HG03575 (cell line): Measurements from ENCODE around the gene DDX47.
"Not testable (repeated sequence)": the region's sequence is repeated elsewhere in the genome, so short reads cannot be mapped to it uniquely, and the experiment has no call there.

Experiments
- ATAC-seq: cut with Tn5 transposase; IDR thresholded peaks from one replicate; pipeline ENCODE4 v1.9.1; 2021; ENCODE audit not compliant: unreplicated experiment, insufficient number of reproducible peaks, low FRiP score; ENCODE audit errors: extremely low read depth

DDX47 gene

GRCh38 chr12:12796171-12796570, 17.0 kb upstream of the DDX47 start:
- no peak for ATAC-seq

DNA sequence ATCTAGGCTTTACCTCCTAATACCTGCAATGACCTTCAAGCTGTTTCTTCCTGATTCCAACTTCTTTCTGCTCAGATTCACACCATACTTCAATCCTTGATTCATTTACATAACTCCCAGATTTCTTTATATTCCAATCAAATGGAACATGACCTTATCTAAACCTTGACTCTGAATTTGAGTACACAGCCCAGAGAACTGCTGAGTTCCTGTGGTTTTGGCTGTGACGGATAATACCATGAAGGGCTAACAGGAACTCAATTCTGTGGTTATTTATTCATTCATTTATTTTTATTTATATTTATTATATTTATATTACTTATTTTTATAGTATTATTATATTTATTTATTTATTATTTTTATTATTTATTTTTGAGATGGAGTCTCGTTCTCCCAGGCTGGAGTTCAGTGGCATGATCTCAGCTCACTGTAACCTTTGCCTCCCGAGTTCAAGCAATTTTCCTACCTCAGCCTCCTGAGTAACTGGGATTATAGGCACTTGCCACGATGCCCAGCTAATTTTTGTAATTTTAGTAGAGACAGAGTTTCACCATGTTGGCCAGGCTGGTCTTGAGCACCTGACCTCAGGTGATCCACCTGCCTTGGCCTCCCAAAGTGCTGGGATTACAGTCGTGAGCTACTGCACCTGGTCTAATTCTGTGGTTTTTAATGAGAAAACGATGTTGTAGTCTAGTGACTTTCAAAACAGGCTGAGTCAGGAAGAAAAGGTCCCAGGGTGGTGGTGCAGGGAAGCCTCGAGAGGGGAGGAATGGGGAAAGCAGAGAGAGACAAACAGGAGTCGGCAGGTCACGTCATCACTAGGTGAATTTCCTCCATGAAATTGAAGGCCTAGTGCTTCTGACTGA, 16.0 kb upstream of the DDX47 start:
- ATAC-seq = no peak

DNA sequence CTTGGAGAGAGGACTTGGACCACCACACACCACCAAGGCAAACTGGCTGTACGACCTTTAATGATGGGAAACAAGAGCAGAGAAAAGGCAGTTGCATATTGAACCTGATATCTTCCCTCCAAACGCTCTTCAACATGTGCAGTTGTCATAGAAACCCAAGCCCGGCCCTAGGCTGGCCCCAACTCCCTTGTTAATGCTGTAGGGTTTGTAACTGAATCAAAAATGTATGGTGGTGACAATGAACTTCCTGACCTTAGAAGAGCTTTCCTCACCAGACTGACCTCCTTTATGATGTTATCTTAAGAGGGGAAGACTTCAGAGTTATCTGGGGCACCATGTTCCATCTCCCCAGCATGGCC, 15.4 kb upstream of the DDX47 start:
- ATAC-seq = no peak

- ATAC-seq = no peak
Observed at GRCh38 chr12:12798480-12798879, 14.7 kb upstream of the DDX47 start.

DNA sequence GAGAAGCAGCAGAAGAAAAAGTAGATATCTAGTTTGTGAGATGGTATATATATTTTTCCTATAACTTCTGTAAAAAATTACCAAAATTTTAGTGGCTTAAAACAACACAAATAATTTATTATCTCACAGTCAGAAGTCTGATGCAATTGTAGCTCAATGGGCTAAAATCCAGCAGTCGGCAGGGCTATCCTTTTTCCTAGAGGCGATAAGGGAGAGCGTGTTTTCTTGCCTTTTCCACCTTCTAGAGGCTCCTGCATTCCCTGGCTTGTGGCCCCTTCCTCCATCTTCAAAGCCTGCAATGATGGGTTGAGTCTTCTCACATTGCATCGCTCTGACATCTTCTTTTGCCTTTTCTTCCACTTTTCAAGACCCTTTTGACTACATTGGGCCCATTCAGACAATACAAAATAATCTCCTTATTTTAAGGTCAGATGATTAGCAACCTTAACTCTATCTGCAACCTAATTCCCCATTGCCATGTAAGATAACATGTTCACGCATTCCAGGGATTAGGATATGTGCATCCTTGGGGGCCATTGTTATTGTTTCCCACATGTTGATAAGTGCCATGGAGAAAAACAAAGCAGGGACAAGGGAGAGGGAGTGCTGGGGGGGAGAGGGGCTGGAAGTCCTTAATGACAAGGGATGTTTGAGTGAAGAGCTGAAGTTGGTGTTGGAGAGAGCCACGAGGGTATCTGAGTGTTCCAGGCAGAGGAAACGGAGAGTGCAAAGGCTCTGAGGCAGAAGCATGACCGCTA, 13.8 kb upstream of the DDX47 start:
- ATAC-seq = no peak

DNA sequence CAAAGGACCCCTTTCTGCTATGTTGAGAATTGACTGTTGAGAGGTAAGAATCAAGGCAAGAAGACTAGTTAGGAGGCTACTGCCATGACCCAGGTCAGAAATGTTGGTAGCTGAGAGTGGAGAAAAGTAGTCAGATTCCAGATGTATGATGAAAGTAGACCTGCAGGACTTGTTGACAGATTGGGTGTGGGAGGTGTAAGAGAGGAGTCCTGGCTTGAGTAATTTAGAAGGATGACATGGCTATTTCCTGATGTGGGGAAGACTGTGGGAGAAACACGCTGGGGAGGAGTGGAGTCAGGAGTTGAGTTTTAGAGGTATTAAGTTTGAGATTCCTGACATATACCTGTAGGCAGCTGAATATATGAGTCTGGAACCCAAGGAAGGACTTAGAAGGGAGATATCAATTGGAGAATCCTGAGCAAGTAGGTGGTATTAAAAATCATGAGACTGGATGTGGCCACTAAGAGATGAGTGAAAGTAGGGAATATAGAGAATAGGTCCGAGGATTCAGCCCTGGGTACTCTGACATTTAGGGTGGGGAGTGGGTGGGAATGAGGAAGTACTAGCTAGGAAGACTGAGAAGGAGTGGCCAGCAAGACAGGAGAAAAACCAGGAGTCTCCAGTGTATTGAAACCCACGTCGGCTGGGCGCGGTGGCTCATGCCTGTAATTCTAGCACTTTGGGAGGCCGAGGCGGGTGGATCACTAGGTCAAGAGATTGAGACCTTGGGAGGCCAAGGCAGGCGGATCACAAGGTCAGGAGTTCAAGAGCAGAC, 12.6 kb upstream of the DDX47 start:
- no peak for ATAC-seq

- not testable (repeated sequence) for ATAC-seq
Observed at GRCh38 chr12:12801656-12802055, 11.5 kb upstream of the DDX47 start.

- ATAC-seq = peak; percentile 76
Observed at GRCh38 chr12:12803186-12803585, 10.0 kb upstream of the DDX47 start.

GRCh38 chr12:12804011-12804410, 9.1 kb upstream of the DDX47 start:
- no peak for ATAC-seq

GRCh38 chr12:12804432-12804886, 8.7 kb upstream of the DDX47 start:
- ATAC-seq = no peak

- no peak for ATAC-seq
Observed at GRCh38 chr12:12806784-12807516, 6.2 kb upstream of the DDX47 start.

DNA sequence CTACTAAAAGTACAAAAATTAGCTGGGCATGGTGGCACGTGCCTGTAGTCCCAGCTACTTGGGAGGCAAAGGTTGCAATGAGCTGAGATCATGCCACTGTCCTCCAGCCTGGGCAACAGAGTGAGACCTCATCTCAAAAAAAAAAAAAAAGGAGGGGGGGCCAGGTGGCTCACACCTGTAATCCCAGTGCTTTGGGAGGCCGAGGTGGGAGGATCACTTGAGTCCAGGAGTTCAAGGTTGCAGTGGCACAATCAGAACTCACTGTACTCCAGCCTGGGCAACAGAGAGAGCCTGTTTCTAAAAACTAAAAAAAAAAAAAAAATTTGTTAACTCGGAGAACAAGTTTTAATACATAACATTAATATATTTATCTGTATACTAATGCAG, 5.6 kb upstream of the DDX47 start:
- not testable (repeated sequence) for ATAC-seq

DNA sequence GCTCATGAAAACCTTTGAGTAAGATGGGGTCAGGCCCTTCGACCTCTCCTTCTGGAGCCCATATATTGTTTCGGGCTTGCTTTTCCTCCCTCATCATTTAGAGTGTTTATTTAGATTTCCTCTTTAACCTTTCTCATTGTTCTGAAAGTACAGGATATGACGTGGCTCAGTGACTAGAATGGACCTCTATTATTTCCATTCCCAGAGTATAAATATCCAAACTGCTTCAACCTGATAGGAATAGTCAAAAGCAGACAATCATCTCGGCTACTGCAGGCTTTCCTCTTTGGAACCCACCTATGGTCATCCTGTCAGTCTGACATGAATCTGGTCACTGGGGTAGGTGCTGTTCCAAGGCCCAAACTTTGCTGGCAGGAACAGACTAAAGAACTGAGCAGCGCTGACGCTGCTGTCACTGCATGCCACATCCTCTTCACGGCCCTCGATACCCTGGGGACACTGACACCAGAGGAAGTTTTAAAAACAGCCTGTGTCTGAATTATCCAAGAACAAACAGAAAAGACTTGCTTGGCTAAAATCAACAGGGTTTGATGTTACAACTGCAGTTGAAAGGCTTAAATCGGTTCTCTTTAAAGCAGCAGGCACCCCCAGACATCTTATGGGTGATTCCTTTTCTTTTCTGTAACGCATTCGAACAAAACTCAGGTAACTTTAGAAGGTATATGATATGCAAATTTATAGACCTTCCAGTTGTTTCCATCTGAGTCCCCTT, 5.0 kb upstream of the DDX47 start:
- ATAC-seq = no peak

DNA sequence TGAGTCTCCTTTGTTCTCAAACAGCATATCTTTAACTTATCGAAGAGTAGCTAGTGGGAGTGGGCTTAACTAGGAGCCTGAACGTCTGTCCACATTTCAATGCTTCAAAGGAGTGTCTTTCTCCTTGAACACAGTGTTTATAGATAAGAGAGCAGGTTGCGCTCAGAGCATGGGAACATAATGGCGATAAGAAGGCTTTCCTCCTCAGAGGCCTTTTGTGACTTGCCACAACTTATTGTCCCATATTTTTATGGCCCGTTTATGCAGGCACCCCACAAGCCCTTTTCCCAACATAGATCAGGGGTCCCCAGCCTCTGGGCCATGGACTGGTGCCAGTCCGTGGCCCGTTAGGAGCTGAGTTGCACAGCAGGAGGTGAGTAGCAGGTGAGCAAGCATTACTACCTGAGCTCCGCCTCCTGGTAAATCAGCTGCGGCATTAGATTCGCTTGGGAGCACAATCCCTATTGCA, 2.6 kb upstream of the DDX47 start:
- ATAC-seq = no peak

DNA sequence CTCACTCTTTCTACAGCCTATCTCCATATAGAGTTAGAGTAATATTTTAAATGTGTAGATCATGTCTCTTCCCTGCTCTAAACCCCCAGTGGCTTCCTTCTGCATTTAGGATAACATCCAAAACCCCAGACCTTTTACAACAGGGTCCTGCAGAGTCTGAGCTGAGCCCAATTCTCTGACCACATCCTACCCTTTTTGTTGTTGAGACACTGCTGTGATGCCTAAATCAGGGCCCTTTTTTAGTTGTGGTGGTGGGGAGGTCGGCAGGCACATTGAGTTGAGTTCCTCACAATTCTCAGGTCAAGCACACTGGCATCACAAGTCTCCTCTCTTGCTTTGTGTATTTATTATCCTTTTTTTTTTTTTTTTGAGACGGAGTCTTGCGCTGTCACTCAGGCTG, 1.8 kb upstream of the DDX47 start:
- ATAC-seq = no peak

- no peak for ATAC-seq
Observed at GRCh38 chr12:12812174-12812573, 972 bp upstream of the DDX47 start.

DNA sequence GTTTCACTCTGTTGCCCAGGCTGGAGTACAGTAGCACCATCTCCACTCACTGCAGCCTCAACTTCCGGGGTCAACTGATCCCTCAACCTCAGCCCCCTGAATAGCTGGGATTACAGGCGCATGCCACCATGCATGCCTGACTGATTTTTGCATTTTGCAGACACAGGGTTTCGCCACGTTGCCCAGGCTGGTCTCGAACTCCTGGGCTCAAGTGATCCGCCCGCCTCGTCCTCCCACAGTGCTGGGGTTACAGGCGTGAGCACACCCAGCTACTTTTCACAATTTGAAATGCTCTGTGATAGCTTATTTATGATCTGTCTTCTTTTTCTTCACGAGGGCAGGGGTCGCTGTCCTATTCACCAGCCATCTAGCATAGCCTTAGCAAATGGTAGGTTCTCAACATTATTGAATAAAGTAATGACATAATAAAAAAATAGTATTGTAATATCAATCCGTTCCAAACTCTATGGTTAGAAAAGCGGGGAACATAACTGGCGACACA, 477 bp upstream of the DDX47 start:
- no peak for ATAC-seq

GRCh38 chr12:12817616-12818015, 4.5 kb downstream of the DDX47 start:
- ATAC-seq = no peak
